Measurements from ENCODE around the gene ELOVL7. TPM values are rescaled to one million over a fixed set of nuclear protein-coding genes. Genes with fewer than 3 reads are reported as not detected.
"Not testable (repeated sequence)": the region's sequence is repeated elsewhere in the genome, so short reads cannot be mapped to it uniquely, and the experiment has no call there.

Gene ELOVL7
- total RNA-seq, 1 donor from 2014 or later: 14.5 TPM

DNA sequence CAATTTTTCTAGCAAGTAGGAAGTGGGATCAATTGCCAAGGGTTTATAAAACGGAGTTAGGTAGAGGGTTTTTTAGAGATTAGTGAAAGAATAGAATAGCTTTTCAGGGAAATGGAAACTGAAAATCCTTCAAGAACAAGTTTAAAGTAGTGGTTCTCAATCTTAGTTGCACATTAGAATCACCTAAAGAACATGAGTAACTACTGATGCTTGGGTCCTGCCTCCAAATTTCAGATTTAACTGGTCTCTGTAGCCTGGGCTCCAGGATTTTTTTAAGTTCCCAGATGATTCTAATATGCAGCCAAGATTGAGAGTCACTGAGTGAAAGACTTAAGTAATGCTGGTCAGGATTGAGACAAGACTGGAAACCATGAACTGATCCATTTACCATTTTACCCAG lies 20.5 kb downstream of the ELOVL7 start:
- TF ChIP-seq, protein P1, sequence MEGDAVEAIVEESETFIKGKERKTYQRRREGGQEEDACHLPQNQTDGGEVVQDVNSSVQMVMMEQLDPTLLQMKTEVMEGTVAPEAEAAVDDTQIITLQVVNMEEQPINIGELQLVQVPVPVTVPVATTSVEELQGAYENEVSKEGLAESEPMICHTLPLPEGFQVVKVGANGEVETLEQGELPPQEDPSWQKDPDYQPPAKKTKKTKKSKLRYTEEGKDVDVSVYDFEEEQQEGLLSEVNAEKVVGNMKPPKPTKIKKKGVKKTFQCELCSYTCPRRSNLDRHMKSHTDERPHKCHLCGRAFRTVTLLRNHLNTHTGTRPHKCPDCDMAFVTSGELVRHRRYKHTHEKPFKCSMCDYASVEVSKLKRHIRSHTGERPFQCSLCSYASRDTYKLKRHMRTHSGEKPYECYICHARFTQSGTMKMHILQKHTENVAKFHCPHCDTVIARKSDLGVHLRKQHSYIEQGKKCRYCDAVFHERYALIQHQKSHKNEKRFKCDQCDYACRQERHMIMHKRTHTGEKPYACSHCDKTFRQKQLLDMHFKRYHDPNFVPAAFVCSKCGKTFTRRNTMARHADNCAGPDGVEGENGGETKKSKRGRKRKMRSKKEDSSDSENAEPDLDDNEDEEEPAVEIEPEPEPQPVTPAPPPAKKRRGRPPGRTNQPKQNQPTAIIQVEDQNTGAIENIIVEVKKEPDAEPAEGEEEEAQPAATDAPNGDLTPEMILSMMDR (IDR thresholded peaks at IDR 0.05; ENCODE audit: unreplicated experiment): no peak
- H3K4me1 Mint-ChIP-seq (ENCODE audit: low read depth): peaks cover 3% of the 10 kb centered on the region
- H3K27me3 Mint-ChIP-seq: no peaks in the 10 kb centered on the region
- H3K36me3 Mint-ChIP-seq (ENCODE audit: insufficient read depth): no peaks in the 10 kb centered on the region
- H3K4me3 Mint-ChIP-seq (ENCODE audit: low read depth): no peak overlapping the region
- no peak for DNase-seq (ENCODE audit: low spot score, unreplicated experiment)
- H3K9me3 Mint-ChIP-seq (ENCODE audit: low read depth): no peaks in the 10 kb centered on the region
- H3K27ac Mint-ChIP-seq: no peak overlapping the region

DNA sequence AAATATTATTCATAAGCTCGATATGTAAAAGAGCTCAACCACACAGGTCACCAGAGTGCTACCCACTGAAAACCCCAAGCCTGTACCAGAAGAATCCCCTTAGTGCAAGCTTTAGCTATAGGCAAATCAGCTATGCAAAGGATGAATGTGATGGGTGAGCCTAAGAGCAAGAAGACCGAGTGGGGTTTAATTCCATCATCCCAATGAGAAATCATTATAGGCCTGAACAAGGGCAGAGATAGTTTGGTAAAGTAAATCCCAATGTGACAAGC lies 21.8 kb downstream of the ELOVL7 start:
- no peaks in the 10 kb centered on the region for H3K27me3 Mint-ChIP-seq
- H3K9me3 Mint-ChIP-seq (ENCODE audit: low read depth): no peaks in the 10 kb centered on the region
- TF ChIP-seq, protein P1 (IDR thresholded peaks at IDR 0.05; ENCODE audit: unreplicated experiment): no peak
- DNase-seq (ENCODE audit: low spot score, unreplicated experiment): no peak
- H3K4me1 Mint-ChIP-seq (ENCODE audit: low read depth): no peaks in the 10 kb centered on the region
- H3K27ac Mint-ChIP-seq: no peak overlapping the region
- H3K4me3 Mint-ChIP-seq (ENCODE audit: low read depth): no peak overlapping the region
- H3K36me3 Mint-ChIP-seq (ENCODE audit: insufficient read depth): no peaks in the 10 kb centered on the region

DNA sequence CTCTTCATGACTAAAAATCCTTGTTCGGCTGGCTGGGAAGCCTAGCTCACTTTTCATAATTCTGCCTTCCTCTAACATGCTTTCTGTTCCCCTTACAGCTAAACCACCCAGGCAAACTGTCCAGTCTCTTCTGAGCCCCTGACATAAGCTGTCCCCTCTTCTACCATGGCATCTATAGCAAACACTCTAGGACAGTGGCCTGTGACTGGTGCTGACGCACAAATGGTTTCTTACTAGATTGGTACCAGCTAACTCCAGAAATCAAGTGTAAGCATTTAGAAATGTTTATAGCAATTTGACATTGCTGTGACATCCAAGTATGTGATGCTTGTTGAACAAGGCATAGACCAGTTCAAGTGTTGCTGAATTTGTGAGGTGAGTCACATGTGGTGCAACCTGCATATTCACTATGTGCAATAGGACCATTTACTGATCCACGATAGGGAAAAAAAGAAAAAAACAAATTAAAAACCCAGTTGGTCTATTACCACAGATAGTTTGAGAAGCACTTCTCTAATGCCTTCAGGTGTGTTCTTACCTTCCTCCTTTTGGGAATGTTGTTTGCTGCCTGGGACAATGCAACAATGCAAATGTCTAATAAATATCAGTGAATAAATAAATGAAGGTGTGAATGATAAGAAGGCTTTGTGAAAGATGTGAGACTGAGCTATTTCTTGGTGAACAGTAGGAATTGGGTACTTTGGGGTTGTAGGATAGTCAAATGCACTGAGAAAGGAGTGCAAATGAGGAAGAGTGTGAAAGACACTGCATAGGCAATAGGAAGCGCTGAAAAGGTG lies 22.4 kb downstream of the ELOVL7 start:
- no peaks in the 10 kb centered on the region for H3K27me3 Mint-ChIP-seq
- no peak for DNase-seq (ENCODE audit: low spot score, unreplicated experiment)
- H3K36me3 Mint-ChIP-seq (ENCODE audit: insufficient read depth): no peaks in the 10 kb centered on the region
- TF ChIP-seq, protein P1 (IDR thresholded peaks at IDR 0.05; ENCODE audit: unreplicated experiment): no peak
- H3K4me1 Mint-ChIP-seq (ENCODE audit: low read depth): no peaks in the 10 kb centered on the region
- H3K4me3 Mint-ChIP-seq (ENCODE audit: low read depth): no peak overlapping the region
- no peak overlapping the region for H3K27ac Mint-ChIP-seq
- no peaks in the 10 kb centered on the region for H3K9me3 Mint-ChIP-seq (ENCODE audit: low read depth)

DNA sequence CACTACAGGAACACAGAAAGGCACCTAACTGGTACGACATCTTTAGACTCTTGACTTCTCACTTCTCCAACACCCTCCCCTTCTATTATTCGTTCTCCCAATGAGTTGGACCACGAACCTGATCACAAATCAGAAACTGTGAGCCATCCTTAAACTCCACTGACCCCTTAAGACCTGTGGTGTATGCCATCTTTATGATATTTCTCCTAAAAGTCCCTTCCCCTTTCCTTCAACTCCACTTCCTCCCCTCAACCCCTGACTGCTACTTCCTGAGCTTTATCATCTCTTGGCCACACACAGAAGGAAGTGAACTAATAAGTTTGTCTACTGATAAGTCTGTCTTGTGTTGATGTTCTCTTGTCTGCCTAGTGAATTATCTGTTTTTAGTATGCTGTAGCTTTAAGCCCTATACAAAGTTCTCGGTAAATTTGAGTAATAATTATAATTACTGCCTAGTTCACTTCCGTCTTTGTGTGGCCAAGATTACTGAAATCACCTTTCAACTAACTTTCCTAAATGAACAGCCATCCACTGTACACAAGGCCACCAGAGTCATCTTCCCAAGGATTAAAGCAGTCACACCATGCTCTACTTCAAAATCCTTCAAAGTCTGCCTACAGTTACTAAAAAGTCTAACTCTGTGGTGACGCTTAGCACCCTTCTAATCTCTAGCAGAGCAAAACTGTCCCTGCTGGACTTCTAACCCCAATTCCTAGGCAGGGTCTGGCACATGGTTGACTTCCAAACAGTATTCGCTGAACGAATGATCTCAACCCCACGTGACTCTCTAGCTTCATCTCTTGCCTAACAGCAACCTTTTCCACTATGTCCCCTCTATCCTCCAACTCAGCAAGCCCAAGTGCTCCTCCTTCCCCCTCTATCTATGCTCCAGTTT lies 23.2 kb downstream of the ELOVL7 start:
- Mint-ChIP-seq H3K27ac (no peak overlapping the region), H3K36me3 (ENCODE audit: insufficient read depth) (no peaks in the 10 kb centered on the region), H3K9me3 (ENCODE audit: low read depth) (no peaks in the 10 kb centered on the region), H3K4me3 (ENCODE audit: low read depth) (no peak overlapping the region), H3K27me3 (no peaks in the 10 kb centered on the region), H3K4me1 (ENCODE audit: low read depth) (no peaks in the 10 kb centered on the region)
- TF ChIP-seq, protein P1 (IDR thresholded peaks at IDR 0.05; ENCODE audit: unreplicated experiment): no peak
- no peak for DNase-seq (ENCODE audit: low spot score, unreplicated experiment)

DNA sequence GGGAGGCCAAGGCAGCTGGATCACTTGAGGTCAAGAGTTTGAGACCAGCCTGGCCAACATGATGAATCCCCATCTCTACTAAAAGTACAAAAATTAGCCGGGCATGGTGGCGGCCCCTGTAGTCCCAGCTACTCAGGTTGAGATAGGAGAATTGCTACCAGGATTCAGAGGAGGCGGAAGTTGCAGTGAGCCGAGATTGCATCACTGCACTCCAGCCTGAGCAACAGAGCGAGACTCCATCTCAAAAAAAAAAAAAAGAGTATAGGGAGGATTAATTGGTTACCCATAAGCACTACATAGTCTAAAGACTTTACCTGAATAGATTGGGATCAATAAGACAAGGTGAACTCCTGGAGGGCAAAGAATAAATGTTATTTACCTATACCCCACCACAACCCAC lies 27.9 kb downstream of the ELOVL7 start:
- not testable (repeated sequence) for H3K36me3 Mint-ChIP-seq (ENCODE audit: insufficient read depth); H3K27me3 Mint-ChIP-seq; H3K27ac Mint-ChIP-seq; H3K9me3 Mint-ChIP-seq (ENCODE audit: low read depth); DNase-seq (ENCODE audit: low spot score, unreplicated experiment); H3K4me3 Mint-ChIP-seq (ENCODE audit: low read depth)
- H3K4me1 Mint-ChIP-seq (ENCODE audit: low read depth): peaks cover 12% of the 10 kb centered on the region
